Epithelial cell of proximal tubule (primary cell): ENCODE results near the gene GATA5. TPM values are rescaled to one million over a fixed set of nuclear protein-coding genes. Genes with fewer than 3 reads are reported as not detected.

Source experiments
- DNase-seq: peaks from one replicate; pipeline ENCODE4 v3.0.0-alpha.2; 2011; ENCODE audit warnings: low read depth
- H3K4me3 ChIP-seq: 2 replicates; pipeline ENCODE4 v1.5.1; 2011; ENCODE audit warnings: low read depth, mild to moderate bottlenecking, low read length
- total RNA-seq: library from RNA; depleted of rRNA; stranded (reverse); fragments of >200 nt; gene quantifications from 2 replicates; pipeline ENCODE4 v1.2.3, GENCODE V29; 2015
- TF ChIP-seq, protein P1 (sequence below): conservative IDR thresholded peaks from 2 replicates; pipeline ENCODE4 v1.5.1; 2012; ENCODE audit warnings: low read depth, mild to moderate bottlenecking, low read length

Gene GATA5
- total RNA-seq, 1 donor from 2014 or later, result not detected

GRCh38 chr20:62420846-62421715 lies 54.7 kb downstream of the GATA5 start:
- DNase-seq, result no peak
- TF ChIP-seq, protein P1, sequence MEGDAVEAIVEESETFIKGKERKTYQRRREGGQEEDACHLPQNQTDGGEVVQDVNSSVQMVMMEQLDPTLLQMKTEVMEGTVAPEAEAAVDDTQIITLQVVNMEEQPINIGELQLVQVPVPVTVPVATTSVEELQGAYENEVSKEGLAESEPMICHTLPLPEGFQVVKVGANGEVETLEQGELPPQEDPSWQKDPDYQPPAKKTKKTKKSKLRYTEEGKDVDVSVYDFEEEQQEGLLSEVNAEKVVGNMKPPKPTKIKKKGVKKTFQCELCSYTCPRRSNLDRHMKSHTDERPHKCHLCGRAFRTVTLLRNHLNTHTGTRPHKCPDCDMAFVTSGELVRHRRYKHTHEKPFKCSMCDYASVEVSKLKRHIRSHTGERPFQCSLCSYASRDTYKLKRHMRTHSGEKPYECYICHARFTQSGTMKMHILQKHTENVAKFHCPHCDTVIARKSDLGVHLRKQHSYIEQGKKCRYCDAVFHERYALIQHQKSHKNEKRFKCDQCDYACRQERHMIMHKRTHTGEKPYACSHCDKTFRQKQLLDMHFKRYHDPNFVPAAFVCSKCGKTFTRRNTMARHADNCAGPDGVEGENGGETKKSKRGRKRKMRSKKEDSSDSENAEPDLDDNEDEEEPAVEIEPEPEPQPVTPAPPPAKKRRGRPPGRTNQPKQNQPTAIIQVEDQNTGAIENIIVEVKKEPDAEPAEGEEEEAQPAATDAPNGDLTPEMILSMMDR, result no peak
- H3K4me3 ChIP-seq, result no peak overlapping the region

DNA sequence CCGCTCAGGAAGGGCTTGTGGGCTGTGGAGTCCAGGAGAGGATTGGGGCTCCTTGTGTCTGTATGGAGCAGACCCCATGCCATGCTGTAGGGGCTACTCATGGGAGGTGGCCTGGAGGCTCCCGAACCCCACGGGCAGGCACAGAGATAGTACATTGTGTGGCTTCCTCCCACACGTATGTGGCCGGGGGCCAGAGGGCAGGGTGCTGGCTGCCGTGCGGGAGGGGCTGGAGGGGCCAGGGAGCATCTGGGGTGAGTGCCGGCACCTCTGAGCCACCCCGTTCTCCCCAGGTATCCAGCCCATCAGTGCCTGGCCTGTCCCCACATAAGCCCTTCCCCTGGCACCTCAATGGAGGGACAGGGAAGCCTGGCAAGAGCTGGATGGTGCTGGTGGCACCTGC lies 56.0 kb downstream of the GATA5 start:
- DNase-seq, result no peak
- TF ChIP-seq, protein P1, result no peak
- H3K4me3 ChIP-seq, result no peak overlapping the region

DNA sequence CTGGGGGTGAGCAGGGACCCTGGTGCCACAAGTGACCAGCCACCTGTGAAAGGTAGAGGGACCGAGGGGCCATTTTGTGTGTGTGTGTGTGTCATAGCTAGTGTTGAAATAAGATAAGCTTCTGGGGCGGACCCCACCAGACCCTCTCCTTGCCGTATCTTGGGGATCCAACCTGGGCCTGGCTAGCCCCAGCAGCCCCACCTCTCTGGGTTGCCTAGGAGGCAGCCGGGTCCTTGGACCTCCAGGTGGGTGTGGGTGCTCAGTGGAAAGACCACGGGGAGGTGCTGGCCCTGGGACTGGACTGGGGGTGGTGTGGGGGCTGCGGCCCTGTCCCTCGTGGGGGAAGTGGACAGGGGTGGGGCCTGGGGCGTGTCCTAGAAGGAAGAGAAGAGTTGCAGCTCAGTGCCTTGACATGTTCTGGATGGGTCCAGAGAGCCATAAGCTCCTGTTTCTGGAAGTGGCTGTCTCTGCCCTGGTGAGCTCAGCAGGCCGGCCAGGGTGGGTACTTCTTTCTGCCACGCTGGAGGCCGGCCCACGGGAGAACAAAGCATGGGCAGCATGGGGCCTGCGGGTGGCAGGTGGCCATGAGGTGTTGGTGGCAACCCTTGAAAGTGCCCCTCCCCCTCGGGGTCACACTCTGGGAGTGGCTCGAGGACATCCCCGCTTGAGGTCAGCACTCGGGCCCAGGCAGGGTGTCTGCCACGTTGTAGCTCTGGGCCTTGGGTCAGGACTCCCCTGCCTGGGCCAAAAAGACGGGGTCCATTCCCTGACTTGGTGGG lies 56.9 kb downstream of the GATA5 start:
- no peak for DNase-seq
- no peak overlapping the region for H3K4me3 ChIP-seq
- TF ChIP-seq, protein P1, result no peak

GRCh38 chr20:62417981-62418708 lies 57.6 kb downstream of the GATA5 start:
- TF ChIP-seq, protein P1, result no peak
- DNase-seq, result no peak
- no peak overlapping the region for H3K4me3 ChIP-seq

DNA sequence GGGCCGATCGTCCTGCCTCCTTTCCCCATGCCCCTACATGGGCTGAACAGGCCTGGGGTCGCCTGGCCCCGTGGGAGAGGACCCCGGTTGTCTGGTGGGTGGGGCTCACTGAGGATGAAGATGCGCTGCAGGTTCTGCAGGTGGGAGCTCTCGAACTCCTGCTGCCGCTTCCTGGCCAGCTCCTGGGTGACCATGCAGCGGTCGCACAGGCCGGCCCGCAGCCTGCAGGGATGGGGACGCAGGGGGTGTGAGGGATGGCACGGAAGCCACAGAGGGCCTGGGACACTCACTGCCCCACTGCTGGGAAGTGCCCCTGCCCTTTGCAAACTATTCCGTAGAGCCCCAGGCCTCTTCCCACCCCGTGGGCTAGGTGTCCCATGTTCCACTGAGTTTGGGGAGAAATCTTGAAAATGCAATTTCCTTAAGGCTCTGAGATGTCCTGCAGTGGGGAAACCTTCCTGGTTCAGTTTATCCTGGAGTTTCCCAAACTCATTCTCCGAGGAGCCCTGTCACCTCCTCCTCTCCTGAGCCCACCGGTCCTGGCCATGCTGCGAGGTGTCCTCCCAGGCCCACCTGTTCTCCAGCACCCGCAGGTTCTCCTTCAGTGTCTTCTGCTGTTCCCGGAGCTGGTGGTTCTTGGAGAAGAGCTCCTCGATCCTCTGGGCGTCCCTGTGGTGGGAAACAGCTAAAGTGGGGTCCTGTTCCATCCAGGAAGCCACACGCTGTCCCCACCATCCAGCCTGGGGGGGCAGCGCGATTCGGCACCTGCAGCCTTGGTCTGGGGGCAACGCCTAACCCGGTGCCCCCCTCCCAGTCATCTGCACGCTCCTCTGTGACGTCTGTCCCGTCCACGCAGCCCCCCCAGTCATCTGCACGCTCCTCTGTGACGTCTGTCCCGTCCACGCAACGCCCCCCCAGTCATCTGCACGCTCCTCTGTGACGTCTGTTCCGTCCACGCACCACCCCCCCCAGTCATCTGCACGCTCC lies 58.9 kb downstream of the GATA5 start:
- no peak overlapping the region for H3K4me3 ChIP-seq
- TF ChIP-seq, protein P1, result no peak
- DNase-seq, result no peak
